Fibroblast of the conjunctiva (primary cell): ENCODE results near the gene PSMA8.
"Not testable (repeated sequence)": the region's sequence is repeated elsewhere in the genome, so short reads cannot be mapped to it uniquely, and the experiment has no call there.

Source experiments
- DNase-seq: peaks from one replicate; pipeline ENCODE4 v3.0.0-alpha.2; 2010; ENCODE audit warnings: low read depth

PSMA8 gene

GRCh38 chr18:26237363-26237762 lies 103.7 kb downstream of the PSMA8 start:
- DNase-seq = not testable (repeated sequence)

DNA sequence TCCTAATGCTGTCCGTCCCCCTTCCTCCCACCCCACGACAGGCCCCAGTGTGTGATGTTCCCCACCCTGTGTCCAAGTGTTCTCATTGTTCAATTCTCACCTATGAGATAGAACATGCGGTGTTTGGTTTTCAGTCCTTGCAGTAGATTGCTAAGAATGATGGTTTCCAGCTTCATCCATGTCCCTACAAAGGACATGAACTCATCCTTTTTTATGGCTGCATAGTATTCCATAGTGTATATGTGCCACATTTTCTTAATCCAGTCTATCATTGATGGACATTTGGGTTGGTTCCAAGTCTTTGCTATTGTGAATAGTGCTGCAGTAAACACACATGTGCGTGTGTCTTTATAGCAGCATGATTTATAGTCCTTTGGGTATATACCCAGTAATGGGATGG lies 105.0 kb downstream of the PSMA8 start:
- DNase-seq = not testable (repeated sequence)

DNA sequence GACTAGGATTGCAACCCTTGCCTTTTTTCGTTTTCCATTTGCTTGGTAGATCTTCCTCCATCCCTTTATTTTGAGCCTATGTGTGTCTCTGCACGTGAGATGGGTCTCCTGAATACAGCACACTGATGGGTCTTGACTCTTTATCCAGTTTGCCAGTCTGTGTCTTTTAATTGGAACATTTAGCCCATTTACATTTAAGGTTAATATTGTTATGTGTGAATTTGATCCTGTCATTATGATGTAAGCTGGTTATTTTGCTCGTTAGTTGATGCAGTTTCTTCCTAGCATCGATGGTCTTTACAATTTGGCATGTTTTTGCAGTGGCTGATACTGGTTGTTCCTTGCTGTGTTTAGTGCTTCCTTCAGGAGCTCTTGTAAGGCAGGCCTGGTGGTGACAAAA lies 108.7 kb downstream of the PSMA8 start:
- not testable (repeated sequence) for DNase-seq
